GM19395 (cell line): ENCODE results near the gene DDX19B.
"Not testable (repeated sequence)": the region's sequence is repeated elsewhere in the genome, so short reads cannot be mapped to it uniquely, and the experiment has no call there.

ENCODE experiments used
- ATAC-seq: cut with Tn5 transposase; IDR thresholded peaks from one replicate; pipeline ENCODE4 v1.9.1; 2021; ENCODE audit warnings: mild to moderate bottlenecking, moderate library complexity; ENCODE audit not compliant: unreplicated experiment

Gene DDX19B

GRCh38 chr16:70345840-70346239 lies 46.9 kb downstream of the DDX19B start:
- no peak for ATAC-seq

GRCh38 chr16:70348991-70349390 lies 50.0 kb downstream of the DDX19B start:
- ATAC-seq: no peak

DNA sequence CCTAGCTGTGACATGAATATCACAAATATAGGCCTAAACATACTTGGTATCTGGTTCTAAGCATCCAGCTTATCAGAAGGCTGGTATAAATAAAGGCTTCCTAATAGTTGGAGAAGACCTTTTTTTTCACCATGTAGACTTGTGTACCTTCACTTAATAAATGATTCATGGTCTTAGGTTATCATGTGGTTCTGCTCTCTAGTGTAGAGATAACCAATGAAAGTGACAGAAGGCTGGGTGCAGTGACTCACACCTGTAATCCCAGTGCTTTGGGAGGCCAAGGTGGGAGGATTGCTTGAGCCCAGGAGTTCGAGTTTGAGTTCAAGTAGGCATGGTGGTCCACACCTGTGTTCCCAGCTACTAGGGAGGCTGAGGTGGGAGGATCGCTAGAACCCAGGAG lies 50.8 kb downstream of the DDX19B start:
- no peak for ATAC-seq

DNA sequence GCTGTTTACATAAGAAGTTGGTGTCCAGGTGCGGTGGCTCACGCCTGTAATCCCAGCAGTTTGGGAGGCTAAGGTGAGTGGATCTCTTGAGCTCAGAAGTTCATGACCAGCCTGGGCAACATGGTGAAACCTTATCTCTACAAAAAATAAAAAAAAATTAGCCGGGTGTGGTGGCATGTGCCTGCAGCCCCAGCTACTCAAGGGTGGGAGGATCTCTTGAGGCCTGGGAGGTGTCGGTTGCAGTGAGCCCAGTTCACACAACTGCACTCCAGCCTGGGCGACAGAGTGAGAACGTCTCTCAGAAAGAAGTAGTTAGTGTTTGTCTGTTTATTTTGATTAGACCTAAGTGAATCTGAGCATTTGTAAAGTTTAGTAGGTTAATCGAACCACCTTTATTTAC lies 60.6 kb downstream of the DDX19B start:
- ATAC-seq: no peak

DNA sequence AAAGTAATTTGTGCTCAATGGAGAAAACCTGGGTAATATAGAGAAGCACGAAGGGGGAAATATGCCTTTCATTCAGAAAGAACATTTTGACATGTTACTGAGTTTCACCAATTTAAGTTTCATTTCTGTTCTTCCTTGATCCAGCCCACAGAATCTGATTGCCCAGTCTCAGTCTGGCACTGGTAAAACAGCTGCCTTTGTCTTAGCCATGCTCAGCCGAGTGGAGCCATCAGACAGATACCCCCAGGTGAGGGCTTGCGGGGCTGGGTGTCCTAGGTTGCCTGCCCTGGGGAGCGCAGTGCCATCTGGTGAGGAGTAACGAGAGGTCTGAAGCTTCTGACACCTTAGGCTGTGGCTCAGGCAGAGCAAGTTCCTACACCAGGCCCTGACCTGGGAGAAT lies 65.4 kb downstream of the DDX19B start:
- no peak for ATAC-seq

DNA sequence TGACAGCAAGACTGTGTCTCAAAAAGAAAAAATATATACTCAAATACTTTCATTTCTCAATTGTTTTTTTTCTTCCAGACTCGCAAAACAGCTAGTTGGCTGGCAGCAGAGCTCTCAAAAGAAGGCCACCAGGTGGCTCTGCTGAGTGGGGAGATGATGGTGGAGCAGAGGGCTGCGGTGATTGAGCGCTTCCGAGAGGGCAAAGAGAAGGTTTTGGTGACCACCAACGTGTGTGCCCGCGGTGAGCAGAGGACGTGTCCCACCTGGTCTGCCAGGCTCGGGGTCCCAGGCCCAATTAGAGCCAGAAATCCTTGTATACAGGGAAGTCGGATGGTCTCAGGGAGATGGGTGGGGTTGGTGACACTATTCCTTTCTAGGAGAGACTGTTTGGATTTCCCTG lies 71.2 kb downstream of the DDX19B start:
- ATAC-seq: not testable (repeated sequence)

DNA sequence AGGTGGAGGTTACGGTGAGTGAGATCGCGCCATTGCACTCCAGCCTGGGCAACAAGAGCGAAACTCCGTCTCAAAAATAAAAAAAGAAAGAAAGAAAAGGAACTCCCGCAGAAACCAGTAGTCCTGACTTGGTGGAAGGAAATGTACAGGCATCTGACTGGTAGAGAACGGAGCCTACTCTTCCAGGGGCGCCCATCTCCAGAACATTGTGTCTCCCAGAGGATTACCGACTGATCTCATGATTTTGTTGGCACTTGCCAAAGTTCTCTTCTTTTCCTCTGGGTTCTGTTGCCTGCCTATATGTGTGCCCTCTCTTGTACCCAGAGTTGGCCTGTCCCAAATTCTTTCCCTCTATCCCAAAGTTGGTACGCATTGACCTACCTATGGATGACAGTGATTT lies 71.9 kb downstream of the DDX19B start:
- no peak for ATAC-seq

- ATAC-seq: no peak
These were observed 74.1 kb downstream of the DDX19B start for GRCh38 chr16:70372921-70373728.

- ATAC-seq: no peak
These were observed 75.2 kb downstream of the DDX19B start for GRCh38 chr16:70374213-70374612.

DNA sequence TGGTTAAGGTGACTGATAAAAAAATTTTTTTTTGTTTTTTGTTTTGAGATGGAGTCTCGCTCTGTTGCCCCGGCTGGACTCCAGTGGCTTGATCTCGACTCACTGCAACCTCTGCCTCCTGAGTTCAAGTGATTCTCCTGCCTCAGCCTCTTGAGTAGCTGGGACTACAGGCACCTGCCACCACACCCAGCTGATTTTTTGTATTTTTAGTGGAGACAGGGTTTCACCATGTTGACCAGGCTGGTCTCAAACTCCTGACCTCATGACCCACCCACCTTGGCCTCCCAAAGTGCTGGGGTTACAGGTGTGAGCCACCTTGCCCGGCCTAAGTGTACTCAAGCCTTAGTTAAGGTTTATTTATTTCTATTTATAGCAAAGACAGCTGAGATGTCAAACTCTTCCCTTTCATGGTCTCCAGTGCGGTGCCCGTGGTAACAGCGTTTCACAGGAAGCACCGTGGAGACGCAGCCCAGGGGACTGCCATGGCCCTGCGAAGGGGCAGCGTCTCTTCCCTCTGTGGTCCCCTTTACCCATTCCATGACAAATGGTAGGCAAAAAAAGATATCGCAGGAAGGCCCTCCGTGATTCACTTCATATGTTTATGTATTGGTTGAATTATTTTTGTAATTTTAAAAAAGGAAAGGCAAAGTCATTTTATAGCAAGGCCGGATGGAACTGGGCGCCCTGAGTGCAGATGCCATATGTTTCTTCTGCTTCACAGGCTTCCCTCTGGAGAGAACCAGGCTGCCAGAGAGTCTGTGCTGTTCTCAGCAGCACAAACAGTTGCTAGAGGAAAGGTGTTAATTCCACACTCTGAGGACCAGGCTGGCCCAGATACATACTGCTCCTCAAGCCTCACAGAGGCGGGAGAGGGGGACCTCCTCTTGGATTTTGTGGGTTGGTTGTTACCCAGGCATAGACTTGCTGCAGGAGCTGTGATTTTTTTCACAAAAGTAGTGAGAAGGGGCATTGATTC lies 76.9 kb downstream of the DDX19B start:
- no peak for ATAC-seq

DNA sequence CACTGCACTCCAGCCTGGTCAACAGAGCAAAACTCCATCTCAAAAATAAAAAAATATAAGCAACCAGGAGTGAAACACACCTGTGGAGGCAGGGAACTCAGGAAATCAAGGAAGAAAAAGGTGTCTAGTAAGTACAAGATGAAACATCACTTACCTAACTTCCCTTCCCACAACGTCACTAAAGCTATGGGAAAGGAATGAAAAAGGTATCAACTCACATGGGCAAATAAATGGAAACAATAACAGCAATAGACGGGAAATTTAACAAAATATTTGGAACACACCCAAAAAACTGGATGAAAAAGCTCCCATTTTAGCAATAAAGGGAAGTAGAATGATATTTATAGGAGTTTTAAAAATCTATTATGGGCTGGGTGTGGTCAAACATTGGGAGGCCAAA lies 78.8 kb downstream of the DDX19B start:
- ATAC-seq: no peak

- ATAC-seq: no peak
These were observed 80.0 kb downstream of the DDX19B start for GRCh38 chr16:70378869-70379493.

DNA sequence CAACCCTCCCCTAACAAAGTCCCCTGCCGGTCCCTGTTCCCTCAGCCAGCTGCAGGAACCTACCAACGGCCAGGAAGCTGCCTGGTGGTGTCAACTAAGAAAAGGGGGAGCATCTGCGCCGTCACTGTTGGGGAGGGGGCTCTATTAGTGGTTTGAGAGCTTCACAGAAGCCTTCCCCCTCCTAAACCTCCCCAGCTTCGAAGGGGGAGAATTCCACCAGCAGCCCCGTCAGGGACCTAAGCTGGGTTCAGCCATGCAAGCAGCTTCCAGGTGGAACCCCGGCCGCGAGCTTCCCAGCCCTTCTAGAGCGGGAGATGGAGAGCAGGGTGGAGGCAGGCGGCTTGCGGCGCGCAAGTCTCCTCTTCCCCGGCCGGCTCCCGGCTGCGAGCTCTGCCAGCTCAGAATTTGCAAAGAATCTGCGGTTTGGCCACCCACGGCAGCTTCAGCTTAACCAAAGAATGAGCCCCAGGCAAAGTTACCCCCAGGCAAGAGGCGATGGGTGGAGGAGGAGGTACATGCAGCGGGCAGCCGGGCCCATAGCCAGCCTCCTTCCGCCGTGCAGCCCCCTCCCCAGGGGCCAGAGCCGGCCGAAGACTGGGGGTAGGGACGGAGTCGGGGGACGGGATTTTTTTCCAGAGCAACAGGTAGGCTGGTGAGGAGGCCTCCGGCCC lies 81.4 kb downstream of the DDX19B start:
- ATAC-seq: peak; percentile 1

- ATAC-seq: peak; percentile 90
These were observed 82.1 kb downstream of the DDX19B start for GRCh38 chr16:70380919-70381603.

GRCh38 chr16:70381604-70382342 lies 82.8 kb downstream of the DDX19B start:
- ATAC-seq: no peak

DNA sequence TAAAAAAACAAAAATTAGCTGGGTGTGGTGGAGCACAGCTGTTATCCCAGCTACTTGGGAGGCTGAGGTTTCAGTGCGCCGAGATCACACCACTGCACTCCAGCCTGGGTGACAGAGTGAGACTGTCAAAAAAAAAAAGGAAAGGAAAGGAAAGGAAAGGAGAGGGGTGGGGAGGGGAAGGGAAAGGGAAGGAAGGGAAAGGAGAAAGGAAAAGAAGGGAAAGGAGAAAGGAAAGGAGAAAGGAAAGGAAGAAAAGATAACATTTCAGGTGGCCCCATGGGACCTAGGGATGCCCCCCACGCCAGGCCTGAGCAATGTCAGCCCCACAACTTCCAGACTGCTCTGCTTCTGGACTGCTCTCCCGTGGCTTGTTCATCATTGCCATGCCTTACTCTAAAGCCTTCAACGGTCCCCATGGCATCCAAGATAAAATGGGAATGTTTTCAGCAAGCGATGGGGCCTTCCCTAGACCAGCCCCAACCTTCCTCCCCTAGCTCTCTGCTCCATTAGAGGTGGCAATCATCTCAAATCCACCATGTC lies 84.5 kb downstream of the DDX19B start:
- no peak for ATAC-seq
